Measurements from ENCODE around the gene RBMS3.
"Not testable (repeated sequence)": the region's sequence is repeated elsewhere in the genome, so short reads cannot be mapped to it uniquely, and the experiment has no call there.

Gene RBMS3

GRCh38 chr3:29280404-29281093 is at the start of gene RBMS3:
Gene RBMS3, plus strand, starts transcription at chr3:29281071.
- in situ Hi-C loops (cut with MboI; ENCODE audit: low sequenced_read_pairs): no loop called here

DNA sequence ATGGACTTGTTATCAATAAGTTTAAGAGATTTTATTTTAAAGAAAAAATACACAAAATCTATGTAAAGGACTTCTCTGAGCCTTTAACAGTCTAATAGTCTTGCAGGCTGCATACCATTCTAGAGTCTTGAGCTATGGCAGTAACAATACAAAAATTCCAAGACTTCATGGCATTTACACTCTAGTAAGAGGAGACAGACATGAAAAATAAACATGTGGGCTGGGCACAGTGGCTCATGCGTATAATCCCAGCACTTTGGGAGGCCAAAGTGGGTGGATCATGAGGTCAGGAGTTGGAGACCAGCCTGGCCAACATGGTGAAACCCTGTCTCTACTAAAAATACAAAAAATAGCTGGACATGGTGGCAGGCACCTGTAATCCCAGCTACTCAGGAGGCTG is 47.7 kb upstream of the RBMS3 start:
- in situ Hi-C loops (cut with MboI; ENCODE audit: low sequenced_read_pairs): not testable (repeated sequence)

GRCh38 chr3:29236146-29236840 is 44.6 kb upstream of the RBMS3 start:
- in situ Hi-C loops (cut with MboI; ENCODE audit: low sequenced_read_pairs): no loop called here

- in situ Hi-C loops (cut with MboI; ENCODE audit: low sequenced_read_pairs): no loop called here
These were observed 41.5 kb upstream of the RBMS3 start for GRCh38 chr3:29239376-29239775.

- in situ Hi-C loops (cut with MboI; ENCODE audit: low sequenced_read_pairs): no loop called here
These were observed 40.6 kb upstream of the RBMS3 start for GRCh38 chr3:29240248-29240647.

- in situ Hi-C loops (cut with MboI; ENCODE audit: low sequenced_read_pairs): no loop called here
These were observed 40.0 kb upstream of the RBMS3 start for GRCh38 chr3:29240887-29241286.

DNA sequence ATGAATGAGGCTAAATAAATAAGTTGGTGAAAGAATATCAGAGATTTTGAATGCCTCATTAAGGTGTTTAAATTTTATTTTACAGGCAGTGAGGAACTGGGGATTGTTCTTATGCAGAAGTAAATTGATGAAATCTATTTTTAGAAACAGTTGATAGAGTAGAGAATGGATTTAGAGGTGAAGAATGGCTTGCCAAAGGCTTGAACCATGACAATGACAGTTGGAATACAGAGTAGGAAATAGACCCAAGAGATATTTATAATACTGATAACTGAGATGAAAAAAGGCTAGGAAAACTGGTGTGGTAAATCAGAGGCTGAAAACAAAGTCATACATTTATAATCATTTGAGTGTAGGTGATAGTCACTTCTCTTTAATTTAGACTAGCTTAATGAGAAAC is 39.0 kb upstream of the RBMS3 start:
- in situ Hi-C loops (cut with MboI; ENCODE audit: low sequenced_read_pairs): no loop called here

GRCh38 chr3:29242296-29242695 is 38.6 kb upstream of the RBMS3 start:
- in situ Hi-C loops (cut with MboI; ENCODE audit: low sequenced_read_pairs): no loop called here

- in situ Hi-C loops (cut with MboI; ENCODE audit: low sequenced_read_pairs): no loop called here
These were observed 35.4 kb upstream of the RBMS3 start for GRCh38 chr3:29245441-29245840.

DNA sequence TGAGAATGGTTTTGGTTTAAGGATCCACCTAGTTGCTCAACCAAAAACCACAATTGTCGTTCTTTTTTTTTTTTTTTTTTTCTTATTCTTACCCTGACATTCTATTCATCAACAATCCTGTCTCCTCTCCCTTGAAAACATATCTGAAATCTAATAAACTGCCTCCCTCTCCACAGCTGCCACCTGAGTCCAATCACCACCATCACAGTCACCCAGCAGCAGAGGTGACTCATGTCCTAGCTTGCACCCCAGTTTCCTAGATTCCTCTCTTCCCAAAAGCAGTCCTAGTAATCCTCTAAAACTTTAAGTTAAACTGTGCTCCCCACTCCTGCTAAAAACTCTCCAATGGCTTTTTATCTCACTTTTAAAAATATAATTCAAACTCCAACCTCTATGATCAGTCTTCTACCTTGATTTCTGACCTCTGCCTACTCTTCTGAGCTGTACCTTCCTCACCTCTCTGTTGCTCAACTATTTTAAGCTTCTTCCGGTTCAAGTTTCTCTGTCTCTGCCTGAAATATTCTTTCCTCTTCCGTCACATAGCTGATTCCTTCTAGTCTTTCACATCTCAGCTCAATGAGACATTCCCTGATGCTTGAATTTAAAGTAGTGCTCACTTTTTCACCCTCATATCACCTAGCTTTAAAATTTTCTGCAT is 33.7 kb upstream of the RBMS3 start:
- in situ Hi-C loops (cut with MboI; ENCODE audit: low sequenced_read_pairs): no loop called here

DNA sequence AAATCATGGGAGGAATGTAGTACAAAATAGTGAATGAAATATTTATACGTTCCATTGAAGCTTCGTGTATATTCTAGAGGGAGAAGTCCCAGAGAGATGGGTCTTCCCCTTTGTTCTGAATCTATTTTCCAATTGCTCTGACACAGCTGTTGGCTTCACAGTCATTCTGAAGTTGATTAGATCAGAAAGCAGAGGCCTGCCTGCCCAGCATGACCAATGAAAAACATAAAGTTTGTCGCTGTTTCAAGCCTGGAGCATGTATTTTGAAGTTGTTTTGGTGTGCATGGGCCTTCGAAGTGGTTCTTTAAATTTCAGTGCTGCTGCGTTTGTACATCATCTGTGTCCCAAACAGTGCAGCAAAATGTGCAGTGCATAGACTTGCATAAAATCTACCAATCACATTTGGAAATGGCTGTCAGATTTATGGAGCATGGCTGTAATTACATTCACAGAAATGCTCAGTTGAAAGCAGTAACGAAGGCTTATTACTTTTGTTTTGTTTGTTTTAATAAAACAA is 31.0 kb upstream of the RBMS3 start:
- in situ Hi-C loops (cut with MboI; ENCODE audit: low sequenced_read_pairs): no loop called here

- in situ Hi-C loops (cut with MboI; ENCODE audit: low sequenced_read_pairs): no loop called here
These were observed 24.8 kb upstream of the RBMS3 start for GRCh38 chr3:29255854-29256696.

DNA sequence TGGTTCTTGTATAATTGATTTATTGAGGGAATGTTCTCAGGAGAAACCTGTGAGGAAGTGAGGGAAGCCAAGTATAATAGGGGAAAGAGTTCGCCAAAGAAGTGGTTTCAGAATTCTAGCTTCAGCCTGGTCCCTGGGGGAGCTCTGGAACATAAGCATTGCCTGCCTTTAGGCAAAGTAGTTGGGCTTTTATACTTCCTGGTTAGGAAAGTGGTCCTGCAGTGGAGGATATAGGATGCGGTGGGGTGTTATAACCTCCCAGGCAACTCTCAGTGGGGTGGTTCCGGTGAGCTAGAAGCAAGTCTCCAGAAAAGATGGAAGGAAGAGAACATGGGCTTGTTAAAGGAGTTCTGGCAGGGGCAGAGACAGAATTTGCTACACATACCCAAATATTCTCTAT is 22.7 kb upstream of the RBMS3 start:
- in situ Hi-C loops (cut with MboI; ENCODE audit: low sequenced_read_pairs): no loop called here

GRCh38 chr3:29261119-29261518 is 19.8 kb upstream of the RBMS3 start:
- in situ Hi-C loops (cut with MboI; ENCODE audit: low sequenced_read_pairs): no loop called here

- in situ Hi-C loops (cut with MboI; ENCODE audit: low sequenced_read_pairs): no loop called here
These were observed 17.4 kb upstream of the RBMS3 start for GRCh38 chr3:29263476-29263875.

DNA sequence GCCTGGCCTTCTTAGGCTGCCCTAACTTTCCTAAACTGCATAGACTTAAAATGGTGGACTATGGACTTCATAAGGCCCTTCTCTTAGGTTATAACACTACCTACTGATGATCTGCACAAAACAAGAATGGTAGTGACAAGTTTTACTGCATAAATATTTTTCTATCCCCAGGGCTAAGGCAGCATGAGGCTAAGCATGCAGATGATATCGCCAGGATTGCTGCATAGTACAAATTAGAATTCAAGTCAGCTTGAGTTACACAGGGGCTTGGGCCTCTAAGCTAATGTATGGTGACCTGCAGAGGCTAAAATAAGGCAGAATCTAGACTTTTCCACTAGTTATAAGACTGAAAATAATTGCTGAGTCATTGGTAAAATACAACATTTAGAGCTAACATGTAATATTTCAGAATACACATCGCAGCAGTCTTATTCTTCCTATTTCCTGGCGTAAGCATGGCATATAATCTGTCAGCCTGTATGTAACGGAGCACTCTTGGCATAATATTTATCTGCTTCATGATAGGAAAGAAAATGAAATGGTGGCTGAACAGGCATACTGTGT is 15.3 kb upstream of the RBMS3 start:
- in situ Hi-C loops (cut with MboI; ENCODE audit: low sequenced_read_pairs): no loop called here

- in situ Hi-C loops (cut with MboI; ENCODE audit: low sequenced_read_pairs): no loop called here
These were observed 13.6 kb upstream of the RBMS3 start for GRCh38 chr3:29267226-29267625.

GRCh38 chr3:29268651-29269050 is 12.2 kb upstream of the RBMS3 start:
- in situ Hi-C loops (cut with MboI; ENCODE audit: low sequenced_read_pairs): no loop called here

- in situ Hi-C loops (cut with MboI; ENCODE audit: low sequenced_read_pairs): no loop called here
These were observed 10.1 kb upstream of the RBMS3 start for GRCh38 chr3:29270752-29271151.

DNA sequence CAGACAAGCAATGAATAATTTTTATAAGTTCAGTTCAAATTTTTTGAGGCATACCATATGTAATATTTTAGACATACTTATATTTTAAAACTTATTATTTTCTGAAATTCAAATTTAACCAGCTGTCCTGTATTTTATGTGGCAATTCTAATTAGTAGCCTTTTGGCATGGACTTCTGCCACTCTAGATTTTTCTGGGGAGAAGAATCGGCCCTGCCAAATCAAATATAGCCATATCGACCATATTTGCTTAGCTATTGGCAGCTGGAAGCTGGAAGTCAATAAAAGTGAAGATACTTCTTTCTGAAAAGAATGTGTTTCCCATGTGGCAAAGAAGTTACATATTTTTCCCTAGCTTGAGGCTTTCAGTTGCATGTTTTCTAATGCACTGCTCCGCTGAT is 9.4 kb upstream of the RBMS3 start:
- in situ Hi-C loops (cut with MboI; ENCODE audit: low sequenced_read_pairs): no loop called here

- in situ Hi-C loops (cut with MboI; ENCODE audit: low sequenced_read_pairs): no loop called here
These were observed 6.2 kb upstream of the RBMS3 start for GRCh38 chr3:29274667-29275066.
